Gastrocnemius medialis (tissue), 4 donors: ENCODE data around the gene FBXO17.

ENCODE experiments used
- CTCF ChIP-seq, 5 experiments: fragments of 450-650 bp in 3 of 5; fragments of 200-600 bp in 2 of 5; sonication (generic) in 2 of 5; IDR thresholded peaks in 4 of 5; conservative IDR thresholded peaks in 1 of 5; 1 replicate in 4 of 5; 2 replicates in 1 of 5; pipeline ENCODE4 v1.5.1; 2016 to 2019; ENCODE audit warnings: antibody characterized with exemption in 5 of 5, mild to moderate bottlenecking in 3 of 5, moderate library complexity in 3 of 5
- POLR2A ChIP-seq, 2 donors: fragments of 450-650 bp; IDR thresholded peaks; one replicate each; pipeline ENCODE4 v1.6.1; 2017; ENCODE audit warnings: antibody characterized with exemption in 2 of 2, mild to moderate bottlenecking in 2 of 2, moderate library complexity in 2 of 2

- no peak for TF ChIP-seq CTCF (IDR thresholded peaks at IDR 0.05 in 4 of 5, conservative IDR thresholded peaks at IDR 0.05 in 1 of 5)
- TF ChIP-seq POLR2A (IDR thresholded peaks at IDR 0.05) = no peak
Measured at GRCh38 chr19:38980583-38981374, 5.2 kb upstream of the FBXO17 start.
